Mesenchymal stem cell (in vitro differentiated cells and primary cell): ENCODE results near the gene CYP2W1.

ENCODE experiments used
- DNase-seq: peaks from one replicate; pipeline ENCODE4 v3.0.0-alpha.2; 2013
- H2AFZ ChIP-seq: one replicate; pipeline ENCODE4 v1.6.1; 2013; ENCODE audit warnings: low read depth, mild to moderate bottlenecking, control low read depth, inconsistent platforms, low read length, moderate library complexity
- H2AK5ac ChIP-seq: 2 replicates; pipeline ENCODE4 v1.6.1; 2013; ENCODE audit warnings: low read length, moderate library complexity, mild to moderate bottlenecking, inconsistent platforms; ENCODE audit not compliant: severe bottlenecking
- H2BK120ac ChIP-seq: one replicate; pipeline ENCODE4 v1.6.1; 2013; ENCODE audit warnings: low read depth, mild to moderate bottlenecking, inconsistent platforms, low read length, moderate library complexity
- H2BK12ac ChIP-seq, 2 experiments: one replicate each; pipeline ENCODE4 v1.6.1; 2013; ENCODE audit warnings: inconsistent platforms in 2 of 2, low read length in 2 of 2, mild to moderate bottlenecking in 2 of 2, moderate library complexity in 2 of 2, control low read depth in 1 of 2
- H2BK15ac ChIP-seq: one replicate; pipeline ENCODE4 v1.6.1; 2013; ENCODE audit warnings: mild to moderate bottlenecking, low read depth, inconsistent platforms; ENCODE audit not compliant: poor library complexity, severe bottlenecking
- H2BK5ac ChIP-seq: 2 replicates; pipeline ENCODE4 v1.6.1; 2013; ENCODE audit warnings: low read depth, mild to moderate bottlenecking, low read length, control low read depth, inconsistent platforms; ENCODE audit not compliant: poor library complexity, severe bottlenecking
- H3K14ac ChIP-seq, 2 experiments: one replicate each; pipeline ENCODE4 v1.6.1; 2013; ENCODE audit warnings: inconsistent platforms in 2 of 2, low read length in 2 of 2, control low read depth in 1 of 2, mild to moderate bottlenecking in 1 of 2, moderate library complexity in 1 of 2
- H3K18ac ChIP-seq, 2 experiments: one replicate each; pipeline ENCODE4 v1.6.1; 2013; ENCODE audit warnings: inconsistent platforms in 2 of 2, low read length in 2 of 2, control low read depth in 1 of 2, low read depth in 1 of 2, mild to moderate bottlenecking in 1 of 2
- H3K23ac ChIP-seq, 2 experiments: one replicate each; pipeline ENCODE4 v1.6.1; 2013; ENCODE audit warnings: inconsistent platforms in 2 of 2, low read length in 2 of 2, mild to moderate bottlenecking in 2 of 2, moderate library complexity in 2 of 2, control low read depth in 1 of 2
- H3K27ac ChIP-seq: 2 replicates; pipeline ENCODE4 v1.5.1; 2013; ENCODE audit warnings: mild to moderate bottlenecking, moderate library complexity, low read length, control low read depth, inconsistent platforms; ENCODE audit not compliant: poor library complexity, severe bottlenecking
- H3K27me3 ChIP-seq, 2 experiments: 2 replicates each; pipeline versions ENCODE4 v1.6.1 to v1.7.0; 2013; ENCODE audit warnings: low read length in 2 of 2, mild to moderate bottlenecking in 2 of 2, moderate library complexity in 2 of 2, control low read depth in 1 of 2, inconsistent platforms in 1 of 2; ENCODE audit not compliant: control insufficient read depth in 1 of 2, insufficient read depth in 1 of 2
- H3K36me3 ChIP-seq, 2 experiments: 2 replicates each; pipeline versions ENCODE4 v1.6.1 to v1.7.0; 2013; ENCODE audit warnings: low read length in 2 of 2, control low read depth in 1 of 2, inconsistent platforms in 1 of 2, low read depth in 1 of 2, mild to moderate bottlenecking in 1 of 2; ENCODE audit not compliant: insufficient read depth in 2 of 2, control insufficient read depth in 1 of 2
- H3K4ac ChIP-seq, 2 experiments: one replicate each; pipeline ENCODE4 v1.6.1; 2013; ENCODE audit warnings: inconsistent platforms in 2 of 2, low read length in 2 of 2, mild to moderate bottlenecking in 2 of 2, moderate library complexity in 2 of 2, control low read depth in 1 of 2, low read depth in 1 of 2
- H3K4me1 ChIP-seq: 2 replicates; pipeline ENCODE4 v1.6.1; 2013; ENCODE audit warnings: low read depth, low read length, control low read depth; ENCODE audit not compliant: control insufficient read depth, insufficient read depth
- H3K4me2 ChIP-seq: 2 replicates; pipeline ENCODE4 v1.6.1; 2013; ENCODE audit warnings: low read length, mild to moderate bottlenecking, inconsistent platforms; ENCODE audit not compliant: poor library complexity, severe bottlenecking
- H3K4me3 ChIP-seq, 2 experiments: 2 replicates each; pipeline versions ENCODE4 v1.5.1 to v1.7.0; 2013; ENCODE audit warnings: low read length in 2 of 2, mild to moderate bottlenecking in 2 of 2, control low read depth in 1 of 2, low read depth in 1 of 2; ENCODE audit not compliant: insufficient read depth in 1 of 2
- H3K79me1 ChIP-seq: replicated peaks from 2 replicates; pipeline ENCODE4 v1.6.1; 2013; ENCODE audit warnings: mild to moderate bottlenecking, control low read depth, low read length, inconsistent platforms; ENCODE audit not compliant: poor library complexity, severe bottlenecking
- H3K9ac ChIP-seq: 2 replicates; pipeline ENCODE4 v1.7.0; 2013; ENCODE audit warnings: mild to moderate bottlenecking, low read length, moderate library complexity
- H3K9me3 ChIP-seq: 2 replicates; pipeline ENCODE4 v1.7.0; 2013; ENCODE audit warnings: mild to moderate bottlenecking, low read length; ENCODE audit not compliant: control insufficient read depth
- H4K8ac ChIP-seq: one replicate; pipeline ENCODE4 v1.6.1; 2013; ENCODE audit warnings: inconsistent platforms, mild to moderate bottlenecking, low read length, moderate library complexity
- H4K91ac ChIP-seq: one replicate; pipeline ENCODE4 v1.6.1; 2013; ENCODE audit warnings: mild to moderate bottlenecking, low read length, inconsistent platforms
- WGBS: methylation state at CpG from one replicate; pipeline ENCODE4 v1.1.7; 2013; ENCODE audit warnings: mixed read lengths; 5-methylcytosine and 5-hydroxymethylcytosine counted together

CYP2W1 gene

DNA sequence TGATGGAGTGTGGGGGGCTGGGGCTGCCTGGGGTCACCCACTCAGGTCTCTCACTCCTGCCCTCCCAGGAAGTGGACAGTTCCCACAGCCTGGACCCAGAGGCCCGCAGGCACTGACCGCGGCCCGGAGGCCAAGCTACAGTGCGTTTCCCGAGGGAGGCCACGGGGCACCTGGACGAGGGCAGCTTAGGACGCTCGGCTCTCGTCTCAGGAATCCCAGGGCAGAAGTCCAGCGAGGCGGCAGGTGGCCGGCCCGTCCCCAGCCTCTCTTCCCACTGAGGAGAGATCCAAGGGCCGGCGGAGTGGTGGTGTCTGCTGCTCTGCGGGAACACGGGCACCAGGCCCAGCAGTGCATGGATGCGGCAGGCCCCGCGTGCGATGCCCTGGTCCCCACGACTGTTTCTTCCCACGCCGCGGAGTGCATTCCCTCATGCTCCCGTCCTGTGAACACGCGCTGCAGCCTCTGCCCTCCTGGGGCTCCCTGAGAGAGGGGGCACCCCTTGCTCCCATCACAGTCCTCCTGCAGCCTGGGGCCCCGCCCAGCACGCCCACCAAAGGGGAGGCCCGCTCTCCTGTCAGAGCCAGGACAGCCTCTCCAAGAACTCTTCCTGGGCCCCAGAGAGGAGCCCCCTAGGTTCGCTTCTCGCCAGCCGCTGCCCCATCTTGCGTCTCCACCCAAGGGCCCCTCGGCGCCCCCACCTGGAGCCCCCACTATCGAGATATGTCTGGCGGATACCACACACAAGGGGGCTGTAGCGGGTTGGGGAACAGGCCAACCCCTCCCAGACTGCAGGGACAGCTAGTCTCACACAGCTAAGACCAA, 37.0 kb downstream of the CYP2W1 start:
- Histone ChIP-seq H2BK120ac (no peak overlapping the region), H3K27me3 (no peaks in the 10 kb centered on the region), H2BK12ac (no peak overlapping the region), H2BK15ac (no peak overlapping the region), H4K8ac (peak overlapping the region; percentile 0), H3K9me3 (no peaks in the 10 kb centered on the region), H3K27ac (no peak overlapping the region), H3K79me1 (peaks cover 72% of the 10 kb centered on the region), H3K9ac (no peak overlapping the region), H4K91ac (no peak overlapping the region), H3K18ac (no peak overlapping the region), H3K4me2 (no peak overlapping the region), H3K36me3 (peaks cover 14 to 75% of the 10 kb centered on the region in 2 experiments), H3K23ac (no peak overlapping the region), H2AFZ (no peak overlapping the region), H2BK5ac (no peak overlapping the region), H2AK5ac (no peak overlapping the region), H3K14ac (no peak overlapping the region), H3K4me3 (peak overlapping the region in 1 of 2 experiments; percentile 16), H3K4ac (no peak overlapping the region), H3K4me1 (peaks cover 24% of the 10 kb centered on the region)
- WGBS: 95% methylated on average over 42 of the region's 42 CpGs
- no peak for DNase-seq

DNA sequence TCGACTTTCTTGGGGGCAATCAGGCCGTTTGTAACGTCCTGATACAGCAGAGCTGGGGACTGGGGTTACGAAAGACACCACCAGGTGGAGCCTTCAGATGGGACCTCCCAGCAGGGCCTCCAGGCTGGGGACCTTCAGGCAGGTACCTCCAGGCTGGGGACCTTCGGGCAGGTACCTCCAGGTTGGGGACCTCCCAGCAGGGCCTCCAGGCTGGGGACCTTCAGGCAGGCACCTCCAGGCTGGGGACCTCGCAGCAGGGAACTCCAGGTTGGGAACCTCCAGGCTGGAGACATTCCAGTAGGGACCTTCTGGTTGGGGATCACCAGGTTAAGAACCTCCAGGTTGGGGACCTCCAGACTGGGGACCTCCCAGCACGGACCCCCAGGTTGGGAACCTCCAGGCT, 37.9 kb downstream of the CYP2W1 start:
- no peak overlapping the region for H2AK5ac ChIP-seq
- no peak overlapping the region for H3K18ac ChIP-seq
- no peak overlapping the region for H2AFZ ChIP-seq
- H3K27ac ChIP-seq: no peak overlapping the region
- H3K27me3 ChIP-seq: no peaks in the 10 kb centered on the region
- H3K23ac ChIP-seq: no peak overlapping the region
- no peak overlapping the region for H2BK15ac ChIP-seq
- H3K36me3 ChIP-seq: peaks cover 21 to 82% of the 10 kb centered on the region in 2 experiments
- H3K4me3 ChIP-seq: no peak overlapping the region
- H3K9ac ChIP-seq: no peak overlapping the region
- DNase-seq: no peak
- H2BK12ac ChIP-seq: no peak overlapping the region
- H3K4ac ChIP-seq: no peak overlapping the region
- H2BK5ac ChIP-seq: no peak overlapping the region
- H4K91ac ChIP-seq: no peak overlapping the region
- H3K79me1 ChIP-seq: peaks cover 71% of the 10 kb centered on the region
- no peak overlapping the region for H4K8ac ChIP-seq
- peaks cover 15% of the 10 kb centered on the region for H3K4me1 ChIP-seq
- no peaks in the 10 kb centered on the region for H3K9me3 ChIP-seq
- 90% methylated on average over 7 of the region's 7 CpGs for WGBS
- no peak overlapping the region for H3K4me2 ChIP-seq
- no peak overlapping the region for H3K14ac ChIP-seq
- no peak overlapping the region for H2BK120ac ChIP-seq

DNA sequence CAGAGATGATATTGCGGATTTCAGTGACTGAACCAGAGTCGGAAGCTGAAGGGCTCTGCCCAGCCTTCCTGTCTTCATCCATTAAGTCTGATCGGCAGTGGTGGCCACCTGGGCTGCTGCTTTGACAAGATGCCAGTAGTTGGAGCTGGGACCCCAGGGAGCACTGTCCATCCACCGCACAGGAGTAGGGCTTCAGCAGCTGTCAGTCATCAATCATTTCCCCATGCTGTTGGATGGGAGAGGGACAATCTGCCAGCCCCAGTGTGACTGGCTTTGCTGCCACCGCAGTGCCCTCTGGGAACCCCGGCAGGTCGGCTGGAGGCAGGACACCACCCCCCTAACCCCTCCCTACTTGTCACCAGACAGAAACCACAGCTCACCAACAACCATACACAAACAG, 38.4 kb downstream of the CYP2W1 start:
- H3K27me3 ChIP-seq: no peaks in the 10 kb centered on the region
- no peak overlapping the region for H3K4ac ChIP-seq
- no peak overlapping the region for H3K23ac ChIP-seq
- no peak overlapping the region for H2BK5ac ChIP-seq
- H2BK120ac ChIP-seq: no peak overlapping the region
- H3K4me2 ChIP-seq: no peak overlapping the region
- H3K27ac ChIP-seq: no peak overlapping the region
- no peak overlapping the region for H3K14ac ChIP-seq
- H4K91ac ChIP-seq: no peak overlapping the region
- no peak overlapping the region for H2BK12ac ChIP-seq
- H2AFZ ChIP-seq: no peak overlapping the region
- H2BK15ac ChIP-seq: no peak overlapping the region
- no peak overlapping the region for H3K4me3 ChIP-seq
- no peaks in the 10 kb centered on the region for H3K9me3 ChIP-seq
- H3K18ac ChIP-seq: no peak overlapping the region
- H2AK5ac ChIP-seq: no peak overlapping the region
- H3K36me3 ChIP-seq: peaks cover 26 to 85% of the 10 kb centered on the region in 2 experiments
- peaks cover 72% of the 10 kb centered on the region for H3K79me1 ChIP-seq
- 96% methylated on average over 7 of the region's 7 CpGs for WGBS
- DNase-seq: no peak
- H4K8ac ChIP-seq: no peak overlapping the region
- peaks cover 11% of the 10 kb centered on the region for H3K4me1 ChIP-seq
- no peak overlapping the region for H3K9ac ChIP-seq

DNA sequence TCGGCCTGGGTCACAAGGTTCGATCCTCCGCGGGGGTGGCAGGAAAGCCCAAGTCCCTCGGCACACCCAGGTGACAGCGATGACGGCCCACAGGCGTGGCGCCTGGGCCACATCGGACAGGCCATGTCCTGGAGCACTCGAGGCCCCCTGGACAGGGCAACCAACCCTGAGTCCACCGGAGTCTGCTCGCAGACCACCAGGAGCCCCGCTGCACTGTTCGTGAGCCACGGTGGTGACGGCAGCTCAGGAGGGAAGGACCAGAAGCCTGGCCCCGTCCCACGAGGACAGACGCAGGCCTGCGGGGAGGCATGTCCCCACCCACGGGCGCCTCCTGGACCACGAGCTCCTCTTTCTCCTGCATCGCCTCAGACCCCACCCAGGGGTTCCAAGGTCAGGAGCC, 39.0 kb downstream of the CYP2W1 start:
- Histone ChIP-seq H2AK5ac (no peak overlapping the region), H3K4ac (no peak overlapping the region), H3K18ac (no peak overlapping the region), H3K36me3 (peaks cover 29 to 82% of the 10 kb centered on the region in 2 experiments), H3K4me2 (no peak overlapping the region), H2BK12ac (no peak overlapping the region), H4K91ac (no peak overlapping the region), H3K23ac (no peak overlapping the region), H2BK120ac (no peak overlapping the region), H2BK15ac (no peak overlapping the region), H3K4me3 (no peak overlapping the region), H3K9ac (no peak overlapping the region), H3K9me3 (no peaks in the 10 kb centered on the region), H3K27me3 (no peaks in the 10 kb centered on the region), H3K4me1 (peaks cover 9% of the 10 kb centered on the region), H4K8ac (no peak overlapping the region), H2AFZ (no peak overlapping the region), H3K14ac (no peak overlapping the region), H3K27ac (no peak overlapping the region), H3K79me1 (peaks cover 71% of the 10 kb centered on the region), H2BK5ac (no peak overlapping the region)
- 95% methylated on average over 25 of the region's 25 CpGs for WGBS
- no peak for DNase-seq
